Endothelial cell of umbilical vein (primary cell): ENCODE data around the gene ZNF438. TPM values are rescaled to one million over a fixed set of nuclear protein-coding genes. Genes with fewer than 3 reads are reported as not detected.

Experiments
- BruUV-seq: library from RNA; stranded (reverse); fragments of 400-500 nt; replicated peaks from 2 replicates; lab custom pipeline; 2021; lab: Mats Ljungman, UMichigan
- CTCF ChIA-PET: fragments of 300-600, 350-600 bp; sonication (Branson Sonifier 250); formaldehyde crosslinking; loops from one replicate; lab custom pipeline; 2021; ENCODE audit warnings: antibody characterized with exemption, inconsistent platforms; lab: Charles Lee
- POLR2A ChIA-PET: fragments of 300-600, 350-600 bp; sonication (Branson Sonifier 250); formaldehyde crosslinking; loops from one replicate; lab custom pipeline; 2021; ENCODE audit warnings: antibody characterized with exemption, inconsistent platforms; lab: Charles Lee
- DNase-seq: peaks from one replicate; pipeline ENCODE4 v3.0.0-alpha.2; 2011; ENCODE audit warnings: low read depth, low spot score
- FAIRE-seq: peaks from 2 replicates; lab custom pipeline; 2011; peaks lifted over from hg19 to GRCh38; lab: Jason Lieb, UNC
- H2AFZ ChIP-seq: 2 replicates; pipeline ENCODE4 v1.6.0; 2012; ENCODE audit warnings: low read depth, low read length, control low read depth, inconsistent platforms
- H3K27ac ChIP-seq: 2 replicates; pipeline ENCODE4 v1.5.1; 2011; ENCODE audit warnings: low read depth, mild to moderate bottlenecking, control low read depth, low read length, moderate library complexity; ENCODE audit not compliant: insufficient read depth
- H3K27me3 ChIP-seq, 2 experiments: 2 replicates each; pipeline versions ENCODE4 v1.6.0 to v1.6.1; 2011; ENCODE audit warnings: low read length in 2 of 2, mixed read lengths in 1 of 2; ENCODE audit not compliant: control insufficient read depth in 2 of 2, insufficient read depth in 2 of 2
- H3K36me3 ChIP-seq, 2 experiments: 2 replicates in 1 of 2; 3 replicates in 1 of 2; pipeline ENCODE4 v1.5.1; 2011; ENCODE audit warnings: low read length in 2 of 2, mild to moderate bottlenecking in 1 of 2, moderate library complexity in 1 of 2; ENCODE audit not compliant: control insufficient read depth in 2 of 2, insufficient read depth in 2 of 2; ENCODE audit errors: extremely low read depth in 1 of 2
- H3K4me1 ChIP-seq: 3 replicates; pipeline ENCODE4 v1.5.1; 2011; ENCODE audit warnings: mild to moderate bottlenecking, low read length; ENCODE audit not compliant: control insufficient read depth, insufficient read depth; ENCODE audit errors: extremely low read depth
- H3K4me2 ChIP-seq: 2 replicates; pipeline ENCODE4 v1.6.1; 2011; ENCODE audit warnings: low read length, control low read depth, mixed read lengths; ENCODE audit not compliant: insufficient read depth
- H3K4me3 ChIP-seq, 3 experiments: fragments of 200-600 bp in 1 of 3; sonication (generic), shearing (Covaris generic) in 1 of 3; replicated peaks in 1 of 3; 2 replicates each; pipeline ENCODE4 v1.5.1; 2011 to 2016; ENCODE audit warnings: control low read depth in 3 of 3, low read length in 3 of 3, mild to moderate bottlenecking in 2 of 3, inconsistent platforms in 1 of 3, low read depth in 1 of 3, moderate library complexity in 1 of 3; ENCODE audit not compliant: insufficient read depth in 1 of 3
- H3K79me2 ChIP-seq: 2 replicates; pipeline ENCODE4 v1.6.0; 2012; ENCODE audit warnings: low read length, inconsistent platforms; ENCODE audit not compliant: control insufficient read depth, insufficient read depth
- H3K9ac ChIP-seq: replicated peaks from 2 replicates; pipeline ENCODE3; 2011; ENCODE audit warnings: low read length, control low read depth; ENCODE audit not compliant: insufficient read depth; ENCODE audit errors: extremely low read depth
- H3K9me1 ChIP-seq: replicated peaks from 3 replicates; pipeline ENCODE4 v1.6.0; 2011; ENCODE audit warnings: mild to moderate bottlenecking, low read length; ENCODE audit not compliant: control insufficient read depth, insufficient read depth; ENCODE audit errors: extremely low read depth
- H3K9me3 ChIP-seq: replicated peaks from 2 replicates; pipeline ENCODE4 v1.5.1; 2012; ENCODE audit warnings: low read length, inconsistent platforms; ENCODE audit not compliant: control insufficient read depth, insufficient read depth
- H4K20me1 ChIP-seq: replicated peaks from 2 replicates; pipeline ENCODE3; 2011; ENCODE audit warnings: mild to moderate bottlenecking, low read length; ENCODE audit not compliant: control insufficient read depth, insufficient read depth; ENCODE audit errors: extremely low read depth
- CTCF ChIP-seq, 2 donors: IDR thresholded peaks; 1 replicate in 1 of 2; 2 replicates in 1 of 2; pipeline ENCODE4 v1.5.1; 2011; ENCODE audit warnings: low read length in 2 of 2, mild to moderate bottlenecking in 2 of 2, moderate library complexity in 2 of 2, control low read depth in 1 of 2, inconsistent platforms in 1 of 2, low read depth in 1 of 2; ENCODE audit not compliant: insufficient read depth in 1 of 2; ENCODE audit errors: extremely low read depth in 1 of 2
- EZH2 ChIP-seq: IDR thresholded peaks from 2 replicates; pipeline ENCODE4 v1.6.1; 2012; ENCODE audit warnings: borderline replicate concordance, low read depth, mild to moderate bottlenecking, moderate library complexity, low read length, inconsistent platforms; ENCODE audit not compliant: severe bottlenecking
- FOS ChIP-seq: IDR thresholded peaks from 2 replicates; pipeline ENCODE4 v1.6.1; 2011; ENCODE audit warnings: mild to moderate bottlenecking, low read length, moderate library complexity, borderline replicate concordance; ENCODE audit not compliant: insufficient read depth
- GATA2 ChIP-seq: IDR thresholded peaks from 2 replicates; pipeline ENCODE4 v1.7.0; 2011; ENCODE audit warnings: low read depth, mild to moderate bottlenecking, moderate library complexity, mixed read lengths, low read length; ENCODE audit not compliant: insufficient read length, insufficient read depth
- JUN ChIP-seq: IDR thresholded peaks from 2 replicates; pipeline ENCODE4 v1.6.1; 2011; ENCODE audit warnings: borderline replicate concordance, low read depth; ENCODE audit not compliant: insufficient read length, insufficient read depth
- MAX ChIP-seq: IDR thresholded peaks from 2 replicates; pipeline ENCODE4 v1.6.1; 2011; ENCODE audit not compliant: insufficient read depth, insufficient read length
- MYC ChIP-seq: IDR thresholded peaks from one replicate; pipeline ENCODE4 v1.6.1; 2011; ENCODE audit warnings: mild to moderate bottlenecking, low read depth, low read length
- POLR2A ChIP-seq: IDR thresholded peaks from 2 replicates; pipeline ENCODE4 v1.6.1; 2012; ENCODE audit warnings: low read depth, mild to moderate bottlenecking, control low read depth, low read length
- POLR2AphosphoS5 ChIP-seq: IDR thresholded peaks from 2 replicates; pipeline ENCODE4 v1.6.1; 2012; ENCODE audit warnings: low read depth, mild to moderate bottlenecking, control low read depth, low read length, moderate library complexity; ENCODE audit not compliant: insufficient read depth
- dilution Hi-C: fragments of 300-500 bp; cut with MboI; formaldehyde crosslinking; loops from one replicate; pipeline ENCODE4 v1.15.0; 2019; ENCODE audit warnings: low sequenced_read_pairs; ENCODE audit not compliant: extremely low pct_ligation_motif_present
- intact Hi-C: fragments of 100-400 bp; cut with micrococcal nuclease; formaldehyde crosslinking; loops from one replicate; pipeline ENCODE4 v1.10.0; 2022
- polyA plus RNA-seq, 4 experiments: library from polyadenylated mRNA; depleted of rRNA in 3 of 4; stranded (reverse) in 3 of 4; unstranded in 1 of 4; fragments of >200 nt; gene quantifications; 2 replicates each; pipeline versions ENCODE4 v1.2.1 to v1.2.3, GENCODE V29; 2011 to 2012; ENCODE audit warnings: missing spikeins in 1 of 4
- total RNA-seq: library from RNA; stranded (reverse); gene quantifications from 2 replicates; pipeline ENCODE4 v1.2.3, GENCODE V29; 2021

The ZNF438 gene
- total and polyA plus RNA-seq, 2 donors (not counting 3 experiments of a cell fraction or from before 2014, with no cell fraction given): 7.2 to 15.1 TPM

GRCh38 chr10:31075434-31075833, 43.8 kb upstream of the ZNF438 start:
- no peak for TF ChIP-seq POLR2AphosphoS5
- TF ChIP-seq MYC: no peak
- no peak for TF ChIP-seq JUN
- TF ChIP-seq MAX: no peak
- no peak for TF ChIP-seq CTCF (IDR thresholded peaks at IDR 0.05; ENCODE audit: extremely low read depth in 1 of 2, insufficient read depth in 1 of 2, low read depth in 1 of 2, low read length in 2 of 2)
- no peak for TF ChIP-seq EZH2
- TF ChIP-seq GATA2: no peak
- TF ChIP-seq FOS: no peak
- no peak for TF ChIP-seq POLR2A
- ChIA-PET POLR2A (no interaction called here), CTCF (interaction anchor here (1.2 kb wide), 1 partner anchor 9 kb away, joined by 4 read pairs; no protein-coding TSS in a partner anchor)
- Histone ChIP-seq H3K79me2 (no peaks in the 10 kb centered on the region), H3K4me3 (no peak overlapping the region), H3K27me3 (no peaks in the 10 kb centered on the region), H3K27ac (no peak overlapping the region), H3K9me1 (no peaks in the 10 kb centered on the region), H3K4me1 (peaks cover 17% of the 10 kb centered on the region), H3K4me2 (no peak overlapping the region), H3K36me3 (no peaks in the 10 kb centered on the region), H3K9me3 (no peaks in the 10 kb centered on the region), H2AFZ (no peak overlapping the region), H3K9ac (no peak overlapping the region), H4K20me1 (no peaks in the 10 kb centered on the region)
- peak; percentile 68 for FAIRE-seq
- DNase-seq: peak; percentile 19
- intact Hi-C loops (loop anchor here (2.0 kb wide), 1 partner anchor 41 kb away; no protein-coding TSS in a partner anchor), dilution Hi-C loops (no loop called here)
- BruUV-seq: no TSS peak
